K562 (cell line): ENCODE measurements around the gene BPTF. TPM values are rescaled to one million over a fixed set of nuclear protein-coding genes. Genes with fewer than 3 reads are reported as not detected.
A peak's percentile ranks its signal among the peaks of the same experiment; 100 is the strongest.
"Not testable (repeated sequence)": the region's sequence is repeated elsewhere in the genome, so short reads cannot be mapped to it uniquely, and the experiment has no call there.

ENCODE experiments used
- ATAC-seq: fragments of 200-7000 bp; cut with Tn5 transposase; 3 replicates; pipeline ENCODE4 v1.9.1; 2020; ENCODE audit warnings: moderate library complexity
- BruUV-seq: library from RNA; stranded (reverse); fragments of 400-500 nt; replicated peaks from 2 replicates; lab custom pipeline; 2021; lab: Mats Ljungman, UMichigan
- CTCF ChIA-PET: fragments of 300-600 bp; formaldehyde crosslinking; extraction: SDS; loops from one replicate; lab custom pipeline; 2021; ENCODE audit warnings: low intra/inter-chr PET ratio; lab: Yijun Ruan, JAX
- POLR2A ChIA-PET: fragments of 300-600, 350-650 bp; sonication (Branson Sonifier 250); formaldehyde crosslinking; extraction: SDS; loops from one replicate; lab custom pipeline; 2021; ENCODE audit warnings: antibody characterized with exemption, inconsistent platforms; lab: Yijun Ruan, JAX
- DNase-seq, 4 experiments: peaks; one replicate each; pipeline versions ENCODE4 v3.0.0 to v3.0.0-alpha.2; 2011 to 2018; ENCODE audit warnings: low spot score in 3 of 4, mixed read lengths in 3 of 4; ENCODE audit errors: extremely low read depth in 1 of 4
- FAIRE-seq: peaks from 2 replicates; lab custom pipeline; 2011; peaks lifted over from hg19 to GRCh38; lab: Jason Lieb, UNC
- H2AFZ ChIP-seq: 2 replicates; pipeline ENCODE4 v1.6.0; 2011; ENCODE audit warnings: low read depth, low read length, control low read depth, inconsistent platforms
- H3K27ac ChIP-seq: fragments of 200-600 bp; 3 replicates; pipeline ENCODE4 v1.8.0; 2011; ENCODE audit warnings: low read depth, mild to moderate bottlenecking, control low read depth, inconsistent platforms, low read length, moderate library complexity, mixed read lengths; ENCODE audit errors: extremely low read depth
- H3K27me3 ChIP-seq, 2 experiments: fragments of 300-600 bp in 1 of 2; 2 replicates in 1 of 2; 3 replicates in 1 of 2; pipeline versions ENCODE4 v1.6.0 to v1.8.0; 2011; ENCODE audit warnings: inconsistent platforms in 2 of 2, low read length in 2 of 2, mild to moderate bottlenecking in 1 of 2, mixed read lengths in 1 of 2, moderate library complexity in 1 of 2; ENCODE audit not compliant: control insufficient read depth in 2 of 2, insufficient read depth in 2 of 2
- H3K36me3 ChIP-seq: fragments of 300-600 bp; 3 replicates; pipeline ENCODE4 v1.8.0; 2011; ENCODE audit warnings: mild to moderate bottlenecking, low read length, inconsistent platforms; ENCODE audit not compliant: control insufficient read depth, insufficient read depth
- H3K4me1 ChIP-seq, 2 experiments: fragments of 200-600 bp in 1 of 2; replicated peaks in 1 of 2; 2 replicates in 1 of 2; 3 replicates in 1 of 2; pipeline versions ENCODE4 v1.5.1 to v1.8.0; 2011; ENCODE audit warnings: inconsistent platforms in 2 of 2, low read length in 2 of 2, mild to moderate bottlenecking in 1 of 2, mixed read lengths in 1 of 2, moderate library complexity in 1 of 2; ENCODE audit not compliant: control insufficient read depth in 2 of 2, insufficient read depth in 2 of 2
- H3K4me2 ChIP-seq: 2 replicates; pipeline ENCODE4 v1.6.1; 2011; ENCODE audit warnings: low read length, control low read depth, inconsistent platforms, mixed read lengths; ENCODE audit not compliant: insufficient read depth
- H3K4me3 ChIP-seq: fragments of 200-600 bp; sonication (generic), shearing (Covaris generic); 2 replicates; pipeline ENCODE4 v1.5.1; 2016; ENCODE audit warnings: control low read depth, inconsistent platforms
- H3K79me2 ChIP-seq: fragments of 200-600 bp; 3 replicates; pipeline ENCODE4 v1.8.0; 2011; ENCODE audit warnings: low read length, inconsistent platforms; ENCODE audit not compliant: control insufficient read depth, insufficient read depth
- H3K9ac ChIP-seq, 2 experiments: 2 replicates each; pipeline versions ENCODE4 v1.6.0 to v1.6.1; 2011; ENCODE audit warnings: low read depth in 2 of 2, low read length in 2 of 2, control low read depth in 1 of 2, inconsistent platforms in 1 of 2, mild to moderate bottlenecking in 1 of 2, mixed read lengths in 1 of 2; ENCODE audit not compliant: insufficient read depth in 1 of 2
- H3K9me1 ChIP-seq: one replicate; pipeline ENCODE4 v1.6.0; 2011; ENCODE audit warnings: inconsistent platforms, mild to moderate bottlenecking, low read length, moderate library complexity; ENCODE audit not compliant: control insufficient read depth, insufficient read depth
- H3K9me3 ChIP-seq: replicated peaks from 2 replicates; pipeline ENCODE4 v1.5.1; 2011; ENCODE audit warnings: low read depth, low read length, inconsistent platforms; ENCODE audit not compliant: control insufficient read depth, insufficient read depth
- H4K20me1 ChIP-seq: replicated peaks from 2 replicates; pipeline ENCODE4 v1.6.1; 2011; ENCODE audit warnings: low read length, inconsistent platforms, mixed read lengths; ENCODE audit not compliant: control insufficient read depth, insufficient read depth
- ARID2 ChIP-seq: fragments of 450-650 bp; IDR thresholded peaks from 2 replicates; pipeline ENCODE4 v1.6.1; 2017; ENCODE audit warnings: antibody characterized with exemption, mild to moderate bottlenecking
- CC2D1A ChIP-seq: fragments of 450-650 bp; IDR thresholded peaks from 2 replicates; pipeline ENCODE4 v1.6.1; 2017; ENCODE audit warnings: mild to moderate bottlenecking
- CTBP1 ChIP-seq: fragments of 450-650 bp; IDR thresholded peaks from 2 replicates; pipeline ENCODE4 v1.6.1; 2016; ENCODE audit warnings: borderline replicate concordance
- DPF2 ChIP-seq: fragments of 450-650 bp; IDR thresholded peaks from 2 replicates; pipeline ENCODE4 v1.6.1; 2016
- EGR1 ChIP-seq: fragments of 450-650 bp; conservative IDR thresholded peaks from 2 replicates; pipeline ENCODE4 v1.6.1; 2017; ENCODE audit warnings: mild to moderate bottlenecking
- HDAC1 ChIP-seq, 2 experiments: fragments of 450-650 bp; IDR thresholded peaks; 2 replicates each; pipeline ENCODE4 v1.6.1; 2016 to 2017; ENCODE audit warnings: inconsistent platforms in 1 of 2, mild to moderate bottlenecking in 1 of 2, moderate library complexity in 1 of 2
- KDM1A ChIP-seq, 2 experiments: fragments of 450-650 bp; IDR thresholded peaks; 2 replicates each; pipeline ENCODE4 v1.6.1; 2016; ENCODE audit warnings: mild to moderate bottlenecking in 2 of 2
- L3MBTL2 ChIP-seq: fragments of 450-650 bp; IDR thresholded peaks from 2 replicates; pipeline ENCODE4 v1.6.1; 2016; ENCODE audit warnings: mild to moderate bottlenecking, moderate library complexity
- LARP7 ChIP-seq: fragments of 450-650 bp; IDR thresholded peaks from 2 replicates; pipeline ENCODE4 v1.6.1; 2016
- NBN ChIP-seq: fragments of 450-650 bp; IDR thresholded peaks from 2 replicates; pipeline ENCODE4 v1.6.1; 2016; ENCODE audit warnings: low read depth, mild to moderate bottlenecking
- POLR2A ChIP-seq: fragments of 450-650 bp; conservative IDR thresholded peaks from 2 replicates; pipeline ENCODE4 v1.6.1; 2016
- POLR2G ChIP-seq: fragments of 200-400 bp; formaldehyde crosslinking; IDR thresholded peaks from 2 replicates; pipeline ENCODE4 v1.6.1; 2017; ENCODE audit warnings: low read depth, mild to moderate bottlenecking, antibody characterized with exemption, low read length, moderate library complexity
- POLR2H ChIP-seq: IDR thresholded peaks from 2 replicates; pipeline ENCODE4 v1.6.1; 2016; ENCODE audit warnings: missing genetic modification characterization, low read depth, mild to moderate bottlenecking, control low read depth, missing compliant biosample characterization, moderate library complexity
- RBBP5 ChIP-seq: fragments of 200-600 bp; sonication (generic); IDR thresholded peaks from 2 replicates; pipeline ENCODE4 v1.6.1; 2012; ENCODE audit warnings: borderline replicate concordance, mild to moderate bottlenecking, low read length, control low read depth, inconsistent platforms; ENCODE audit not compliant: insufficient read depth, poor library complexity, severe bottlenecking
- SMARCA5 ChIP-seq: fragments of 450-650 bp; IDR thresholded peaks from 2 replicates; pipeline ENCODE4 v1.6.1; 2016
- SUPT5H ChIP-seq: fragments of 450-650 bp; IDR thresholded peaks from 2 replicates; pipeline ENCODE4 v1.6.1; 2016
- ZBTB7A ChIP-seq: IDR thresholded peaks from 2 replicates; pipeline ENCODE4 v1.6.1; 2011; ENCODE audit warnings: low read depth, mild to moderate bottlenecking, low read length, moderate library complexity, borderline replicate concordance; ENCODE audit not compliant: control insufficient read depth
- ZNF263 ChIP-seq: sonication (generic); formaldehyde crosslinking; IDR thresholded peaks from 2 replicates; pipeline ENCODE4 v1.8.0; 2022; ENCODE audit warnings: mild to moderate bottlenecking, missing genetic modification reagents, borderline replicate concordance
- WGBS: fragments of 100-300 bp; shearing (Covaris generic); methylation state at CpG from one replicate; pipeline ENCODE4 v1.1.6; 2016; ENCODE audit warnings: low coverage, mixed read lengths; ENCODE audit not compliant: insufficient coverage; ENCODE audit errors: missing lambda C conversion rate; 5-methylcytosine and 5-hydroxymethylcytosine counted together
- in situ Hi-C: fragments of 300-500 bp; cut with MboI; formaldehyde crosslinking; loops from 4 replicates; pipeline ENCODE4 v1.15.0; 2018; ENCODE audit warnings: inconsistent platforms, mixed read lengths
- intact Hi-C: fragments of 100-400 bp; cut with micrococcal nuclease; formaldehyde crosslinking; loops from 2 replicates; pipeline ENCODE4 v1.14.2; 2022
- polyA plus RNA-seq, 8 experiments: library from polyadenylated mRNA; depleted of rRNA in 4 of 8; stranded (reverse) in 5 of 8; unstranded in 3 of 8; fragments of >200 nt; fragmentation: Nextera tagmentation in 2 of 8; fragmentation: Illumina TruSeq in 1 of 8; extraction: Ambion mirVana in 2 of 8; extraction: Trizol in 1 of 8; gene quantifications; 2 replicates each; pipeline versions ENCODE4 v1.2.1 to v1.2.3, GENCODE V29; 2011 to 2014; ENCODE audit warnings: inconsistent platforms in 1 of 8, missing spikeins in 1 of 8
- total RNA-seq, 7 experiments: library from RNA; depleted of rRNA in 6 of 7; stranded (reverse); fragments of >200 nt in 6 of 7; fragmentation: Illumina TruSeq in 2 of 7; extraction: Trizol in 2 of 7; gene quantifications; 2 replicates each; pipeline versions ENCODE4 v1.2.1 to v1.2.3, GENCODE V29; 2011 to 2021; ENCODE audit warnings: low replicate concordance in 1 of 7
- TF ChIP-seq, protein P1 (sequence below): fragments of 200-800 bp; sonication (Bioruptor generic); IDR thresholded peaks from 2 replicates; pipeline ENCODE4 v1.6.1; 2017; ENCODE audit warnings: missing genetic modification characterization, missing compliant biosample characterization
- TF ChIP-seq, protein P2 (sequence below), 2 experiments: fragments of 450-650 bp; IDR thresholded peaks; 2 replicates each; pipeline ENCODE4 v1.6.1; 2016

Gene BPTF
- total and polyA plus RNA-seq, 9 of the 15 experiments (the other 6 are each of a cell fraction or from before 2014, with no cell fraction given): 12.5 to 52.1 (median 26.9) TPM

DNA sequence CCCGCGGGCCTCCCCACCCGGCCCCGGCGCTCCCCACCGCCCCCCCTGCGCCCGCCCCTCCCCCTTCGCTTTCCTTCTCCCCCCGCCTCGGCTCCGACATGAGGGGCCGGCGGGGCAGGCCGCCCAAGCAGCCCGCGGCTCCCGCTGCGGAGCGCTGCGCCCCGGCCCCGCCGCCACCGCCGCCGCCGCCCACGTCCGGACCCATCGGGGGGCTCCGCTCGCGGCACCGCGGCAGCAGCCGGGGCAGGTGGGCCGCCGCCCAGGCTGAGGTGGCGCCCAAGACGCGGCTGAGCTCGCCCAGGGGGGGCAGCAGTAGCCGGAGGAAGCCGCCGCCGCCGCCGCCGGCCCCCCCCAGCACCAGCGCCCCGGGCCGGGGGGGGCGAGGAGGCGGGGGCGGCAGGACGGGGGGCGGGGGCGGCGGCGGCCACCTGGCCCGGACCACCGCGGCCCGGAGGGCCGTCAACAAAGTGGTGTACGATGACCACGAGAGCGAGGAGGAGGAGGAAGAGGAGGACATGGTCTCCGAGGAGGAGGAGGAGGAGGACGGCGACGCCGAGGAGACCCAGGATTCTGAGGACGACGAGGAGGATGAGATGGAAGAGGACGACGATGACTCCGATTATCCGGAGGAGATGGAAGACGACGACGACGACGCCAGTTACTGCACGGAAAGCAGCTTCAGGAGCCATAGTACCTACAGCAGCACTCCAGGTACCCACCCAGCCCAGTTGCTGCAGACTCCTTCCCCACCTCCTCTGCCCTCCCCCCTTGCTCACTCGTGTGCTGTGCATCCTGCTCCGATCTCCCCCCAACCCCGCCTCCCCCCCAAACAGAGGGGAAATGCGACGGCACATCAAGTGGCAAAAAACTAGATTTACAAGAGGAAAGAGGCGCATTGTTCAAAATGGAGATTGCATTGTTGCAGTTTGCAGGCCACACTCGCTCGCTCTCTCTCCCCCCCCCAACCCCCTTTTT lies 611 bp downstream of the BPTF start:
- CTCF ChIA-PET: interaction anchor here (0.6 to 1.6 kb wide), 6 partner anchors 25 to 138 kb away, joined by 3 to 9 read pairs (median 6); partner anchors contain the start of gene NOL11
- peak overlapping the region; percentile 88 for H3K27ac ChIP-seq
- FAIRE-seq: peak; percentile 26
- H3K4me1 ChIP-seq: peaks cover 14 to 17% of the 10 kb centered on the region in 2 experiments; a peak in 4 of 5 replicates
- BruUV-seq, H4K20me1 ChIP-seq, in situ Hi-C loops, H3K27me3 ChIP-seq, H3K9me3 ChIP-seq, H3K36me3 ChIP-seq, H3K9me1 ChIP-seq: not testable (repeated sequence)
- H3K9ac ChIP-seq: peak overlapping the region; percentile 59 to 92
- POLR2A ChIA-PET: interaction anchor here (0.6 kb wide), 1 partner anchor 46 kb away, joined by 3 read pairs; no protein-coding TSS in a partner anchor
- H2AFZ ChIP-seq: peak overlapping the region; percentile 72
- under 1% methylated on average over 14 of the region's 94 CpGs for WGBS
- intact Hi-C loops: loop anchor here (1.0 to 2.0 kb wide), 3 partner anchors 26 to 109 kb away; partner anchors contain the start of gene NOL11
- peak overlapping the region; percentile 95 for H3K4me2 ChIP-seq
- peaks cover 50% of the 10 kb centered on the region for H3K79me2 ChIP-seq
- peak; percentile 28 for ATAC-seq
- DNase-seq: peak; percentile 54 to 71 (median 64)
- peak overlapping the region; percentile 88 for H3K4me3 ChIP-seq
- TF ChIP-seq CTBP1 (peak; percentile 52; the same call in 1 of the 2 replicates), ZNF263 (peak; percentile 98), POLR2H (tag) (peak; percentile 42), EGR1 (peak; percentile 73), SUPT5H (peak; percentile 46; the same call in 1 of the 2 replicates), KDM1A (IDR thresholded peaks at IDR 0.05) (0 out of 4 replicates have a peak, but pooled peaks of 1 of the 2 experiments have one; percentile 11), ARID2 (0 out of 2 replicates have a peak, but pooled peaks have one; percentile 29), SMARCA5 (0 out of 2 replicates have a peak, but pooled peaks have one; percentile 23), RBBP5 (peak; percentile 37), DPF2 (peak; percentile 26; the same call in 1 of the 2 replicates), HDAC1 (IDR thresholded peaks at IDR 0.05) (peak in 1 of 2 experiments; percentile 84; a peak in 2 of 4 replicates), POLR2A (peak; percentile 39; the same call in 1 of the 2 replicates), NBN (0 out of 2 replicates have a peak, but pooled peaks have one; percentile 33), LARP7 (0 out of 2 replicates have a peak, but pooled peaks have one; percentile 37), POLR2G (peak; percentile 42; the same call in 1 of the 2 replicates), L3MBTL2 (0 out of 2 replicates have a peak, but pooled peaks have one; percentile 23), ZBTB7A (peak; percentile 27; the same call in 1 of the 2 replicates), CC2D1A (peak; percentile 26; the same call in 1 of the 2 replicates)
- TF ChIP-seq, protein P1, sequence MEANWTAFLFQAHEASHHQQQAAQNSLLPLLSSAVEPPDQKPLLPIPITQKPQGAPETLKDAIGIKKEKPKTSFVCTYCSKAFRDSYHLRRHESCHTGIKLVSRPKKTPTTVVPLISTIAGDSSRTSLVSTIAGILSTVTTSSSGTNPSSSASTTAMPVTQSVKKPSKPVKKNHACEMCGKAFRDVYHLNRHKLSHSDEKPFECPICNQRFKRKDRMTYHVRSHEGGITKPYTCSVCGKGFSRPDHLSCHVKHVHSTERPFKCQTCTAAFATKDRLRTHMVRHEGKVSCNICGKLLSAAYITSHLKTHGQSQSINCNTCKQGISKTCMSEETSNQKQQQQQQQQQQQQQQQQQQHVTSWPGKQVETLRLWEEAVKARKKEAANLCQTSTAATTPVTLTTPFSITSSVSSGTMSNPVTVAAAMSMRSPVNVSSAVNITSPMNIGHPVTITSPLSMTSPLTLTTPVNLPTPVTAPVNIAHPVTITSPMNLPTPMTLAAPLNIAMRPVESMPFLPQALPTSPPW (CRISPR knock-in tag): peak; percentile 99
- TF ChIP-seq, protein P2, sequence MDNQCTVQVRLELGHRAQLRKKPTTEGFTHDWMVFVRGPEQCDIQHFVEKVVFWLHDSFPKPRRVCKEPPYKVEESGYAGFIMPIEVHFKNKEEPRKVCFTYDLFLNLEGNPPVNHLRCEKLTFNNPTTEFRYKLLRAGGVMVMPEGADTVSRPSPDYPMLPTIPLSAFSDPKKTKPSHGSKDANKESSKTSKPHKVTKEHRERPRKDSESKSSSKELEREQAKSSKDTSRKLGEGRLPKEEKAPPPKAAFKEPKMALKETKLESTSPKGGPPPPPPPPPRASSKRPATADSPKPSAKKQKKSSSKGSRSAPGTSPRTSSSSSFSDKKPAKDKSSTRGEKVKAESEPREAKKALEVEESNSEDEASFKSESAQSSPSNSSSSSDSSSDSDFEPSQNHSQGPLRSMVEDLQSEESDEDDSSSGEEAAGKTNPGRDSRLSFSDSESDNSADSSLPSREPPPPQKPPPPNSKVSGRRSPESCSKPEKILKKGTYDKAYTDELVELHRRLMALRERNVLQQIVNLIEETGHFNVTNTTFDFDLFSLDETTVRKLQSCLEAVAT (IDR thresholded peaks at IDR 0.05): peak in 1 of 2 experiments; percentile 63; a peak in 2 of 4 replicates
